ENCODE measurements around the gene NDUFA3.

- TF ChIP-seq CTCF (IDR thresholded peaks at IDR 0.05 in 4 of 5, conservative IDR thresholded peaks at IDR 0.05 in 1 of 5), result no peak
- no peak for TF ChIP-seq POLR2A (IDR thresholded peaks at IDR 0.05)
Observed at GRCh38 chr19:54094426-54095000, 8.1 kb upstream of the NDUFA3 start.
